Activated gamma-delta T cell (primary cell): ENCODE results near the gene DPH3.

Experiments
- DNase-seq: peaks from one replicate; lab custom pipeline; 2025; lab: John Stamatoyannopoulos, UW

The DPH3 gene

DNA sequence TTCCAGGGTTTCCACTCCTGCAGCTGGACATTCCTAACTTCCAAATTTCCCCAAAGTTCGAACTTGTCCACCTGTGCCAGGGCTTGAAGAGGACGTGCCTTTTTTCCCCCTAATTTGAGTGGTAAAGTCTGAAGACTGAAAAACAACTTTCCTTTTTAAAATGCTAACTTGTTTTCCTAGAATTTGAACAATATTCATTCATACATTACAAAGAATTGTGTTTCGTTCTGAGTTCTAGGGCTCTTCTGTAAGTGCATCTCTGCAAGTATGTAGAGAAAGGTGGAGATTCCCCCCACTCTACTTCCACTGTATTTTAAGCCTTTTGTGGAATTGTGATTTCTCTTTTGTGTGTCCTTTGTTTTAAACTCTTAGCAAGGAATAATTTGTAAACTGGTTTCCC lies 9.4 kb downstream of the DPH3 start:
- DNase-seq = no peak

DNA sequence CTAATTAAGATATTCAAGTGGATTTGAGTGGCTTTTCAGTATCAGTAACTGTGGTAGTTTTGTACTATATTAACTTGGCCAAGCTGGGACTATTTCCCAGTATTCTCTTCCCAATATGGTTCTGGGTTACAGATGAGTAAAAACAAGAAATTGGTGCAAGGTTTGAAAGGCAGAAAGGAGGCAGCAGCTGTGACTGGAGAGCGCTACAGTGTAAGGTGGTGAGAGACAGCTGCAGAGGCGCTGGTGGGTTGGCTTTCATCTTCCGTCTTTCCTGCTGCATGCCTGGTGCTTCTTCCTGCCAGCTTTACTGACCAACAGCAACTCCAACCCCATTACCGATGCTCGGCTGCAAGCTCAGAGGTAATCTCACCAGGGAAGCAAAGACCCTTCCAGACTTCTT lies 9.8 kb downstream of the DPH3 start:
- no peak for DNase-seq

DNA sequence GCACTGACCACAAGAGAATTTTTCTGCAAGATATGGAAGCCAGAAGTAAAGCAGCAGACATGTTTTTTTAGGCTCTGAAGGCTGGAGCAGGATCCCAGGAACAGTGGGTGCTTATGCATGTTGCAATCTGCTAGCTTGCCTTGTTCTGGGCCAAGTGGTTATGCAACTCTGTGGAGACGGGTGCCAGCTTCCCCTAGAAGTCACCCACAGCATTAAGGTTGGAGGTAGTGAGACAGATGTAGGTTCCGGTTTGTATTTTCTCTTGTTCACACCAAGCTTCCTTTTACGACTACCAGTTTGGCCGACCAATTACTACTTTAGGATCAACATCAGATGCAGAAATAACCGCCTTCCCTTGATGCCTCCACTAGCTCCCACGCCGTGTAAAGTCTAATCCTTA lies 11.1 kb downstream of the DPH3 start:
- DNase-seq = no peak

DNA sequence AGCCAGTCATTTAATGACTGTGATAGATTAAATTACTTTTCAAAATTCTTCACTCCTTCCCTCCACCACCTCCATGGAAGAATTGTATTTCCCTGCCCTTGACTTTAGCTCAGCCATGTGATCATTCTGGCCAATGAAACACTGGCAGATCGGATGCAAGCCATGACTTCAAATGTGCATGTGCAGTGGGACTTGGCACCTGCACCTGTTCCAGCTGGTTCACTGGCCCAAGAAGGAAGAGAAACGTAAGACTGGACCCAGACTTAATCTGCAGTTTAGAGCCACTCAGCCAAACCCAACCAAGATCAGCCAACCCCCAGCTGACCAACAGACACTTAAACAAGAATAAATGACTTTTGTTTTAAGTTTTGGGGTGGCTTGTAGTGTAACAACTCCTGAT lies 11.8 kb downstream of the DPH3 start:
- no peak for DNase-seq

- no peak for DNase-seq
Measured at GRCh38 chr3:16252243-16252978, 12.3 kb downstream of the DPH3 start.

- no peak for DNase-seq
Measured at GRCh38 chr3:16251316-16252085, 13.2 kb downstream of the DPH3 start.

DNA sequence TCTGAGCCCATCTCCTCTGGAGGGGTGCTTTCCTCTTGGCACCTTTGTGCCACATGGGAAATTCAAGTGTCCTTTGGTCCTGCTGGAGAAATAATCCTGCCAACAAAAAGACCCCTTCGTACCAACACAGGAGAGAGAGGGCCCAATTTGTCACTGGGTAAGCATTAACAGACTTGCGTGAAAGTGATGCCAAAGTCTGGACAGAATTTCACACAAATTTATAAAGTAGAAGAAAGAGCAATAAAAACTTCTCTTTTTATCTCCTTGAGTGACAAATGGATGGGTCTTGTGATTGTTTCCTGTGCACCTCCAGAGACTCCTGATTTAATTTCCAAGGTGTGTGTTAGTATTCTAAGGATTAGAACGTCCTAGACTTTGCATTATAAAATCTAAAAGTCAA lies 14.9 kb downstream of the DPH3 start:
- DNase-seq = no peak

DNA sequence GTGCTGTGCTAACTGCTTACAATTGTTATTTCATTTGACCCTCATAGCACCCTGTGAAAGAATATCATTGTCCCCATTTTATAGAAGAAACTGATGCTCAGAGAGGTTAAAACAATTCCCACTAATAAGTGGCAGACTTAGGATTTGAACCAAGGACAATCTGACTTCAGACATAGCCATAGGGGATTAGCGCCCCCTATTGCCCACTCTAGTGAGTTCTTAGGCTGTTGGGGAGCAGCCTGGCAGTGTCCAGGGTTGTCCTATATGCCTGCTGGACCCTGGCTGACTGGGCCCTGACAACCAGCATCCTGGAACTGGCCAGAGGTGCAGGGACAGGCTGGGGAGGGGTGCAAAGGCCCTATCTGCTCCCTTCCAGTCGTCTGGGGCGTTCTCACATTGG lies 15.4 kb downstream of the DPH3 start:
- DNase-seq = no peak

DNA sequence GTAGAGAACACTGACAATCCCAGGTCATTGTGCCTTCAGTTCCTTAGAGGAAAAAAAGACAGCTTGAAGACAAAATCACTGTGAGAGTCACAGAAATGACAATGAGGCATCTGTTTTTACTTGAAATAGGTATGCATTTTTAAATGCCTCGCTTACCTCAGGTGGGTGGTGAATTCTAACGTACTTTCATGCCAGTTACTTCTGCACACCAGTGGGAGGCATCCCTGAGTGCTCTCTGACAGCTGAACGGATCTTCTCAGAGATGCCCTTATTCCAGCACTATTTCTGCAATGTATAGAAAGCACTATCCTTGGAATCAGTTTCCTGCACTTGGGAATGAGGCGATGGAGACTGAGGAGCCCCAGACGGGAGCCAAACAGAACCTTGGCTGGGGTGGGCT lies 16.2 kb downstream of the DPH3 start:
- DNase-seq = no peak

GRCh38 chr3:16247282-16248061 lies 17.3 kb downstream of the DPH3 start:
- no peak for DNase-seq

DNA sequence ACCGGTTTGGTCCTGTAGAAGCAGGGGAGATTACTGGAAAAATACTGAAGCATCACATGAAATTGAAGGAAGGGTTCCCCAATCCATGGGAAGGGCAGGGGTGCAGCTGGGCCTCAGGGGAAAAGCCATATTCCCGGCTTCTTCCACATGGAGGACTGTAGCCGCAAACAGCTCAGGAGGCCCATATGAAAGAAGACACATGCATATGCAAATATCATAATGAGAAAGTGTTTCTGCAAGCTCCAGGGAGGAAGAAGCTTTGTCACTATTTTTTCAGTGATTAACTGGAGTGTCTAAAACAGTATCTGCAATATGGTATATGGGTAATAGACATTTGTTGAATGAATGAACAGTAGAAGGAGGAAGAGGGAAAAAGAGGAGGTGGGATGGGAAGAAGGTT lies 19.1 kb downstream of the DPH3 start:
- no peak for DNase-seq

GRCh38 chr3:16243706-16244490 lies 20.8 kb downstream of the DPH3 start:
- no peak for DNase-seq

- no peak for DNase-seq
Measured at GRCh38 chr3:16242177-16242576, 22.6 kb downstream of the DPH3 start.

- no peak for DNase-seq
Measured at GRCh38 chr3:16241225-16241624, 23.5 kb downstream of the DPH3 start.

DNA sequence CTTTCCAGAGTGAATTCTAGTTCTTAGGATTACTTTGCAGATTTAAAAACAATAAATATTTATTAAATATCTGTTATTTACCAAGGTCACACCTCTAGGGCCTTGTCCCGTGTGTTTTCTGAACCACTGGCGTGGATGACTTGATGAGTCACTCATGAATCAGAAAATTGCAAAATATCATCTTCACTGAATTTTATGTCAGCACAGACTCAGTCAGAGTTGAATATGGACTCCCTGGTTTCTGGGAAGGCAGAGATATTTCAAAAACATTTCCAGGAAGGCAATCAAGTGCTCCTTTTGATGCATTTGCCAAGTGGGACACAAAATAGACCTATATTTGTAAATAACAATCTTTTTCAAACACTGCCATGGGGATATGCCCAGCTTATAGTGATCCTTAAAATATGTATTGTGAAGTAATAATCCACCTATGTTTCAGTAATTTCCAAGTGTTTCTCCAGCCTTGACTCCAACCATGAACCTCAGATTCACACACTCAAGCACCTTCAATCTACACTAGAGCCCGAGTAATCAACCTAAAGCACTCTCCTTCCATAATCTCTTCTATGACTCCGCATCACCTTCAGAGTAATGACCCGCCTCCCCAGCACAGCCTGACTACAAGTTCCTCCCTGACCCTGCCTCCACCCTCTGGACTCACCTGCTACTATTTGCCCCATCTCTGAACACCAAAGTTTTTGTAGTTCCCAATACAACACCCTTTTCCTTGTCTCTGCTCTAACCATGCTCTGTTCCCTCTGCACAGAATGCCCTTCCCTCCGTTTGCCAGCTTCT lies 24.3 kb downstream of the DPH3 start:
- DNase-seq = no peak

GRCh38 chr3:16239780-16240179 lies 25.0 kb downstream of the DPH3 start:
- no peak for DNase-seq

DNA sequence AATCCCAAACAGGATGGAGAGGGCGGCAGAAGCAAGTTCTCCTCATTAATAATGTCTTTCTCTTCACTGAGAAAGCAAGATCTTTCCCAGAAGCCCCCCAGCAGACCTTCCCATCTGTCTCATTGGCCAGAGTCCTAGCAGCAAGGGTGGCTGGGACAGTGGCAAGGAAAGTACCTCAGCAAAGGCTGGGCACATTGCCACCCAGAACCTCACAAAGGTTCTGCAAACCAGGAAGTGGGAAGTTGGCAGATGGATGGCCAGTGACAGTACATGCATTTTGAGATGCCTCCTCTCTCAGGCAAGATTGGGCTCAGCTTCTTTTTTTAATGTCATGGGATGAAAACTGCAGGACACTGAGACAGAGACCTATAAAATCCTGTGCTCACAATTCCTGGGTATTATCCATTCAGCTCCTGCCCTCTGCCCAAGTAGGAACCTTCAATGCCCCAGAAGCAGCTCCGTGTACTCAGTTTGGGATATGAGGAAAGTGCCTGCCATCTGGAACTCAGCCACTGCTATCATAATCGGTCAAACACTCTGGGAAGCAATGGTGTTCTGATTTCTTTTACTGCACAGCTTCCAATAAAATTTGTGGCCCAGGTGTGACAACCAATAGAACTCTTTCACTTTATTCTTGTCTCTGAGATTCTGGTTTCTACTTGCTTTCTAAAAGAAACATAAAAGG lies 25.5 kb downstream of the DPH3 start:
- no peak for DNase-seq

- DNase-seq = no peak
Measured at GRCh38 chr3:16236856-16237393, 27.8 kb downstream of the DPH3 start.

DNA sequence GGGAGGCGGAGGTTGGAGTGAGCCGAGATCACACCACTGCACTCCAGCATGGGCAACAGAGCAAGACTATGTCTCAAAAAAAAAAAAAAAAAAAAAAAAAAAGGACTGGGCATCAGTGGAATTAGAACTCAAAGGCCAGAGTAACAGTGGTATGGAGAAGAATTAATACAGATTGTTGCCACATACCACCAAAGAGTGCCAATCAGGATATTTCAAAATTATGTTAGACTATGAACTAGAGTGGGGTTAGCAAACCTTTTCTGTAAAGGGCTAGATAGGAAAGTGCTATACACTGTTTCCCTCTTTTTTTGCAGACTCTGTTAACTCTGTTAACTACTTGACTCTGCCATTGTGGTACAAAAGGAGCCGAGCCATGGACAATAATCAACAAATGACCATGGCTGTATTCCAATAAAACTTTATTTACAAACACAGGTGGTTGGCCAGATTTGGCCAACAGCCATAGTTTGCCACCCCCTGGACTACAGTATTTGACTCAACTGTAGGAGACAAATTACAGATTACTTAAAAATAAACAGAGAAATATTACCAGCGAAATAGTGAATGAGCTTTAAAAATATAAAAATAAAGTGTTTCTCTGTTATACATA lies 28.6 kb downstream of the DPH3 start:
- no peak for DNase-seq

- DNase-seq = no peak
Measured at GRCh38 chr3:16234281-16234680, 30.5 kb downstream of the DPH3 start.
